Type B pancreatic cell (in vitro differentiated cells): ENCODE measurements around the gene SELPLG. TPM values are rescaled to one million over a fixed set of nuclear protein-coding genes. Genes with fewer than 3 reads are reported as not detected.

Experiments used
- DNase-seq: peaks from one replicate; pipeline ENCODE4 v3.0.0; 2021; ENCODE audit warnings: mixed read lengths; ENCODE audit not compliant: unreplicated experiment; ENCODE audit errors: extremely low spot score
- H3K27ac Mint-ChIP-seq: 2 replicates; pipeline ENCODE4 v1.8.0; 2021; ENCODE audit warnings: mild to moderate bottlenecking, mixed read lengths
- H3K27me3 Mint-ChIP-seq: 2 replicates; pipeline ENCODE4 v1.8.0; 2021; ENCODE audit warnings: mixed read lengths
- H3K36me3 Mint-ChIP-seq: 2 replicates; pipeline ENCODE4 v1.8.0; 2021; ENCODE audit warnings: mixed read lengths
- H3K4me1 Mint-ChIP-seq: one replicate; pipeline ENCODE4 v1.8.0; 2021; ENCODE audit warnings: mixed read lengths; ENCODE audit not compliant: unreplicated experiment
- H3K4me3 Mint-ChIP-seq: 2 replicates; pipeline ENCODE4 v1.8.0; 2021; ENCODE audit warnings: mild to moderate bottlenecking, mixed read lengths
- H3K9me3 Mint-ChIP-seq: 2 replicates; pipeline ENCODE4 v1.8.0; 2021; ENCODE audit warnings: mixed read lengths
- microRNA-seq: library from miRNA; unstranded; fragments of <30 nt; microRNA quantifications from one replicate; pipeline ENCODE4, GENCODE V29; 2020
- total RNA-seq: library from RNA; stranded (reverse); gene quantifications from 2 replicates; pipeline ENCODE4 v1.2.1, GENCODE V29; 2021; ENCODE audit warnings: low replicate concordance
- TF ChIP-seq, protein P1 (sequence below): fragments of 200-600 bp; sonication (generic); conservative IDR thresholded peaks from 2 replicates; pipeline ENCODE4 v1.5.0; 2021; ENCODE audit warnings: antibody characterized with exemption, mild to moderate bottlenecking

Gene SELPLG
- total RNA-seq, 1 donor from 2014 or later: 0.48 TPM

DNA sequence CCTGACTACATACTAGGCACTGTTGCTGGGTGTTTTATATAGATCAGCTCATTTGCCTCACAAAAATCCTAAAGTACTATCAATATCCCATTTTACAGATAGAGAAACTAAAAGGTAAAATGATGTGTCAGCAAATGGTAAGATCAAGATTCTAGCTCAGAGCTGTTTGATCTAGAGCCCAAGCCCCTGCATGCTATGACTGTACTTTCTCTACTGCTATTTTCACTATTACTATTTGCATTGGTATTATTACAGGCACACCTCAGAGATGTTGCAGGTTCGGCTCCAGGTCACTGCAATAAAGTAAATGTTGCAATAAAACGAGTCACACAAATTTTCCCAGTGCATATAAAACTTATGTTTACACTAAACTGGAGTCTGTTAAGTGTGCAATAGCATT lies 60.4 kb downstream of the SELPLG start:
- Mint-ChIP-seq H3K4me1 (no peaks in the 10 kb centered on the region), H3K9me3 (no peaks in the 10 kb centered on the region), H3K27ac (no peak overlapping the region), H3K4me3 (no peak overlapping the region), H3K36me3 (peaks cover 3% of the 10 kb centered on the region), H3K27me3 (peaks cover 3% of the 10 kb centered on the region)
- TF ChIP-seq, protein P1, sequence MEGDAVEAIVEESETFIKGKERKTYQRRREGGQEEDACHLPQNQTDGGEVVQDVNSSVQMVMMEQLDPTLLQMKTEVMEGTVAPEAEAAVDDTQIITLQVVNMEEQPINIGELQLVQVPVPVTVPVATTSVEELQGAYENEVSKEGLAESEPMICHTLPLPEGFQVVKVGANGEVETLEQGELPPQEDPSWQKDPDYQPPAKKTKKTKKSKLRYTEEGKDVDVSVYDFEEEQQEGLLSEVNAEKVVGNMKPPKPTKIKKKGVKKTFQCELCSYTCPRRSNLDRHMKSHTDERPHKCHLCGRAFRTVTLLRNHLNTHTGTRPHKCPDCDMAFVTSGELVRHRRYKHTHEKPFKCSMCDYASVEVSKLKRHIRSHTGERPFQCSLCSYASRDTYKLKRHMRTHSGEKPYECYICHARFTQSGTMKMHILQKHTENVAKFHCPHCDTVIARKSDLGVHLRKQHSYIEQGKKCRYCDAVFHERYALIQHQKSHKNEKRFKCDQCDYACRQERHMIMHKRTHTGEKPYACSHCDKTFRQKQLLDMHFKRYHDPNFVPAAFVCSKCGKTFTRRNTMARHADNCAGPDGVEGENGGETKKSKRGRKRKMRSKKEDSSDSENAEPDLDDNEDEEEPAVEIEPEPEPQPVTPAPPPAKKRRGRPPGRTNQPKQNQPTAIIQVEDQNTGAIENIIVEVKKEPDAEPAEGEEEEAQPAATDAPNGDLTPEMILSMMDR: no peak
- no peak for DNase-seq

DNA sequence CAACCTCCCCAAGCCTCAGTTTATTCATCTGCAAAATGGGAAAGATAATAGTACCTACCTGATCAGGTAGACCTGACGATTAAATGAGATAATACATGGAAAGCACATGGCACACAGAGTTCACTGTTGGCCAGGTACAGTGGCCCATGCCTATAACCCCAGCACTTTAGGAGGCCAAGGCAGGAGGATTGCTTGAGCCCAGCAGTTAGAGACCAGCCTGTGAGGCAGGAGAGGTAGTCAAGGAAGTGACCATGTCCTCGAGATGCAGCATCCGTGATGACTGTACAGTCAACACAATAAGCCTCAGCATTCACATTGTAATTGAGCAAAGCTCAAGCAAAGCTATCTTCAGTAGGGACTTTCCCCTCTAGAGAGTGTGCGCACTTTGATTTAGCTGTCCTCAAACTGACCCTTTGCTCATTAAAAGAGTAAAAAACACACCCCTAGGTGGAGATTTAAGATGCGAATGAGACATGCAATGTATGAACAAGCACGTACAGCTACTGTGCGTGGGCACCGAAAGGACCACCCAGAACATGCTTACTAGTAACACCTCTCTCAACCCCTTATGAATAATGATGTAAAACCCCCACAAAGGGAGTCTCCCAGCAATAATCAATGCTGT lies 61.4 kb downstream of the SELPLG start:
- TF ChIP-seq, protein P1: no peak
- Mint-ChIP-seq H3K4me3 (no peak overlapping the region), H3K4me1 (no peaks in the 10 kb centered on the region), H3K36me3 (peaks cover 7% of the 10 kb centered on the region), H3K27me3 (peaks cover 3% of the 10 kb centered on the region), H3K27ac (no peak overlapping the region), H3K9me3 (no peaks in the 10 kb centered on the region)
- DNase-seq: peak; percentile 42

Small RNA genes lying within 50 kb of the gene (microRNA-seq; reads per million reads assigned to microRNA genes)
- not detected for gene MIR4496

Other genes starting within 250 kb of the SELPLG start
- 4.7 and 4.9 TPM in 2 replicates for gene FICD, start 118.6 kb downstream of the SELPLG start, total RNA-seq
- 48.5 and 72.6 TPM in 2 replicates for gene SART3, start 72.7 kb downstream of the SELPLG start, total RNA-seq
- 78.9 and 106 TPM in 2 replicates for gene ISCU, start 71.3 kb downstream of the SELPLG start, total RNA-seq
- gene TMEM119, start 35.8 kb downstream of the SELPLG start, total RNA-seq: 0.33 and 27.2 TPM in 2 replicates
- 87.9 and 103 TPM in 2 replicates for gene CORO1C, start 97.6 kb upstream of the SELPLG start, total RNA-seq
- gene SSH1, start 223.7 kb upstream of the SELPLG start, total RNA-seq: 32.2 and 33.7 TPM in 2 replicates
- not detected in 2 replicates for gene DAO, start 246.2 kb upstream of the SELPLG start, total RNA-seq